ENCODE data around the gene KLF3. TPM values are rescaled to one million over a fixed set of nuclear protein-coding genes. Genes with fewer than 3 reads are reported as not detected.
A peak's percentile ranks its signal among the peaks of the same experiment; 100 is the strongest.

The KLF3 gene
- total RNA-seq, 2 donors from 2014 or later, result 91.7 to 95.2 TPM

DNA sequence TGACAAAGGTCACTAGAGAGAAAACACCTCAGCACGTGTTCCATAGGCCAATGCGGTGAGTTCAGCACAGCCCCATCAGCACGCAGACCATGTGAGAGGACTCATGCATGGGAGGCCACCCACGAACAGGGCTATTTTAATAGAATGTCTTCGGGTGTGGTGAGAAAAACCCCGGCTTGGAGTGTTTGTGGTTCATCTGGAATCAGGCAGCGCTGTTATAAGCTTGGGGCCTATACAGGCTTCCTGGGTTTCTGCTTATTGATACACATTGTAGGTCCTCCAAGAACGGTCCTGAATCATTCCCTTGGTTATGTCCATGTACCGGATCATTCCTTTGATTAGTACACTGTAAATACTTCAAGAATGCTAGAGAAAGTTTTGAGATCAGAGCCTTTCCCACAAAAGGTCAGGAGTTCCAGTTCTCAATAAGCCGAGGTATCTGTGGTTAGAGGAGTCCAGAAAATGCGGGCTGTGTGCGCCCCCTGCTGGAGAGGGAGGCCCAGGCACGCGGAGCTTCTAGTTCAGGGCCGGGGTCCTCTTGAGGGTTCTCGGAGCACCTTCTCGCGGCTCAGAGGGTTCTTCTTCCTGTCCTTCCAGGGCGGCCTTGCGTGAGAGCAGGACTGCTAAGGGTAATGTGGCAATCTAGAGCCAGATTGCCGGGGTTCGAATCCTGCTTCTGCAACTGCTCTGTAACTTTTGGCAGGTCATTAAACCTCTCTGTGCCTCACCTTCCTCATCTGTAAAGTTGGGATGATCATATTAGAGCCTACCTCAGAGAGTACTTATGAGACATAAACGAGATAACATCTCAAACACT is 67.0 kb downstream of the KLF3 start:
- no peaks in the 10 kb centered on the region for H3K9me3 ChIP-seq (ENCODE audit: control insufficient read depth, low read length, poor library complexity, severe bottlenecking)
- Mint-ChIP-seq H3K4me3 (no peak overlapping the region), H3K27ac (peak overlapping the region; percentile 49), H3K27me3 (no peaks in the 10 kb centered on the region), H3K4me1 (peaks cover 11% of the 10 kb centered on the region), H3K36me3 (ENCODE audit: low read depth) (no peaks in the 10 kb centered on the region)
- DNase-seq (peak; percentile 68 to 79 (median 68)), ATAC-seq (peak; percentile 84)

DNA sequence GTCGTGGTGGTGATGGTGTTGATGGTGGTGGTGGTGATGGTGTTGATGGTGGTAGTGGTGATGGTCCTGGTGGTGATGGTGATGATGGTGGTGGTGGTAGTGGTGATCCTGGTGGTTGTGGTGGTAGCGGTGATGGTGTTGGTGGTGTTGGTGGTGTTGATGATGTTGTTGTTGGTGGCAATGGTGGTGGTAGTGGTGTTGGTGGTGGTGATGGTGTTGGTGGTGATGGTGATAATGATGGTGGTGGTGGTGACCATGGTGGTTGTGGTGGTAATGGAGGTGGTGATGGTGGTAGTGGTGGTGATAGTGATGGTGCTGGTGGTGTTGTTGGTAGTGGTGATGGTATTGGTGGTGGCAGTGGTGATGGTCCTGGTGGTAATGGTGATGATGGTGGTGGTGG is 69.7 kb downstream of the KLF3 start:
- H3K36me3 Mint-ChIP-seq (ENCODE audit: low read depth), result peaks cover 3% of the 10 kb centered on the region
- H3K27ac Mint-ChIP-seq, result no peak overlapping the region
- H3K4me3 Mint-ChIP-seq, result no peak overlapping the region
- ATAC-seq (no peak), DNase-seq (no peak)
- peaks cover 9% of the 10 kb centered on the region for H3K4me1 Mint-ChIP-seq
- peaks cover 5% of the 10 kb centered on the region for H3K27me3 Mint-ChIP-seq
- H3K9me3 ChIP-seq (ENCODE audit: control insufficient read depth, low read length, poor library complexity, severe bottlenecking), result no peaks in the 10 kb centered on the region

DNA sequence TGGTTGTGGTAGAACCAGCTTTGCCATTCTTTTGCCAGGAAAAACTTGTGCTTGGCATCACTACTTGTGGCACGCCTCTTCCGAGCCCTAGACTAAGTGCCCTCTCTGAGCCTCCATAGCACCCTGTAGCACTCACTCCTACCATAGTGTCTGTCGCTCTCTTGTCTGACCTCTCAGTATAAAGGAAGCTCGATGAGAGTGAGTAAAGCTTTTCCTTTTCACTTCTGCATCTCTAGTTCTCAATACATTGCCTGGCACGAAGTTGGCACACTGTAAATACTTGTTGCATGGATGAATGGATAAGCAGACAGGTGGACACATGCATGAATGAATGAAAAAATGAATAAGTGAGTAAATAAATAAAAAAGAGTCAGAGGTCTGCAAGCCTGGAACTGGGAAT is 70.4 kb downstream of the KLF3 start:
- Mint-ChIP-seq H3K27me3 (peaks cover 5% of the 10 kb centered on the region), H3K4me3 (no peak overlapping the region)
- DNase-seq, result no peak

DNA sequence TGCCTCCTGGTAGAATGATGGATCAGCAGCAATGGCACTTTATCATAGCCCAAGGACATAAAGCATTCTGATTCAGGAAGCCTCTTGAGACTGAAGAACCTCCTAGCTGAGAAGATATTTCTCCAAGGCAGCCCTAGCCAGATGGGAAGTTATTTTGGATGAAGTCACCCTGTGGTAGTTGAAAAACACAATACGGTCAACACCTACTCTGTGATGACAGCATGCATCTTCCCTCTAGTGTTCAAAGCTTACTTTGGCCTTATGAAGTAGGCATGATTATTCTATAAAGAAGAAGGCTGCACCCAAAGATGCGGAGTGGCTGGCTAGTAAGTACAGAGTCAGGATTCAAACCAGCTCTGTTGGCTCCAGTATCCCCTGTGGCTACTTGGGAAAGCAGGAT is 70.9 kb downstream of the KLF3 start:
- no peak overlapping the region for H3K4me3 Mint-ChIP-seq
- H3K27me3 Mint-ChIP-seq, result peaks cover 5% of the 10 kb centered on the region
- ATAC-seq (no peak), DNase-seq (no peak)
- no peak overlapping the region for H3K27ac Mint-ChIP-seq
- peaks cover 3% of the 10 kb centered on the region for H3K36me3 Mint-ChIP-seq (ENCODE audit: low read depth)
- H3K4me1 Mint-ChIP-seq, result peaks cover 5% of the 10 kb centered on the region
- H3K9me3 ChIP-seq (ENCODE audit: control insufficient read depth, low read length, poor library complexity, severe bottlenecking), result no peaks in the 10 kb centered on the region

More for the DNA sequence above, 70.4 kb downstream of the KLF3 start:
- ATAC-seq, result no peak
- H3K9me3 ChIP-seq (ENCODE audit: control insufficient read depth, low read length, poor library complexity, severe bottlenecking), result no peaks in the 10 kb centered on the region
- Mint-ChIP-seq H3K36me3 (ENCODE audit: low read depth) (peaks cover 3% of the 10 kb centered on the region), H3K27ac (no peak overlapping the region), H3K4me1 (peaks cover 5% of the 10 kb centered on the region)

DNA sequence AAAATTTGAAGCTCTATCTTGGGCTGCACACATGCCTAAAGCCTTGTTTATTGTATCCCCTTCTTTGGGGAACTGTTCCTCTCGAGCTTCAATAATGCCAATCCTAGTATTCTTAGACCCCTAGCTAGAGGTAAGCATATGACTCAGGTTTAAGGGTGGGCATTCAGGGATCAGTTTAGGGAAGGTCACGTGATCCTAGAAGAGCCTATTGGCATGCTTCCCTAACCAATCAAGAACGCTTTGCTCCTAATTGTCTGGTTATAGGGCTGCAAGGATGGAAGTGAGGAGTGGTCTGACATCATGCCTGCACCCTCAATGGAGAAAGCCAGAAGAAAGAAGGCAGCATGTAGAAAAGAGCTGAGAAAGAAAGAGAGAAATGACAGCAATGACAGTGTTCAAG is 71.9 kb downstream of the KLF3 start:
- H3K27me3 Mint-ChIP-seq, result peaks cover 5% of the 10 kb centered on the region
- no peak for ATAC-seq

DNA sequence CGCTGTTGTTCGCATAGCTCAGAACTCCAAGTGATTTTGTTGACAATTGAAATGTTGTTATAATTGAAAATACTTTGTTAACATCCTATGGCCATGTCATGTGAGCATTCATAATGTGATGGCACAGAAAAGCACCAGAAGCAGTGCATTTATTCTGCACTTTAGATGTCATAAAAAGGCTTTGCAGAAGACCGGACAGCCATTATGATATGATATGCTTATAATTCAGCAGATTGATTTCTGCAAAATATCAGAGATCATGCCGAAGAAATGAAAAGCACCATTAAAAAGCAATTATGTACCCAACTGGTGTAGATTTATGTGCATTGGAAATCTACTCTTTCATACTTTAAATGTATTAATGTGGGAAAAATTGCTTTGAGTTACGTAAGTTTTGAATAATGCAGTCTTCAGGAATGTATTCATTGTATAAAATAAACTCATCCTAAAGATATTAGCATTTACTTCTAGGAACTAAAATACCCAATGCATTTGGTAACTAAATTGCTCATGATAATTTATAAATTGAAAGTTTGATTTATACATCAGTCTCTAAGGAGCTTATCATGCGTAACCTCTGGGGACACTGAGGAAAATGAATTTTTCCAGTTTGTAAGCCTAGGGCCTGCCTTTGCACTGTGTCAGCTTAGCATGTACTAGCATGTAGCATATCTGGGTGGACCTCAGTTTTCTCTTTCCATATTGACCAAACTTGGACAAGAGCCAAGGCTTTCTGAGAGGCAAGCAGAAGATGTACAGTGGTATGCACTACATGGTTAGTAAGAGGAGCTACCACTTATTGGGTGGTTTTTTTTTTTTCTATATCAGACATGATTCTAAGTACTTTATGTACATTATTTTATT is 75.2 kb downstream of the KLF3 start:
- DNase-seq, result no peak
- H3K27me3 Mint-ChIP-seq, result peaks cover 15% of the 10 kb centered on the region
- H3K9me3 ChIP-seq (ENCODE audit: control insufficient read depth, low read length, poor library complexity, severe bottlenecking), result no peaks in the 10 kb centered on the region
- H3K4me3 Mint-ChIP-seq, result no peak overlapping the region
- H3K4me1 Mint-ChIP-seq, result peaks cover 3% of the 10 kb centered on the region
- H3K36me3 Mint-ChIP-seq (ENCODE audit: low read depth), result peaks cover 5% of the 10 kb centered on the region
- H3K27ac Mint-ChIP-seq, result no peak overlapping the region
- ATAC-seq, result no peak

More for the DNA sequence above, 71.9 kb downstream of the KLF3 start:
- Mint-ChIP-seq H3K4me3 (no peak overlapping the region), H3K36me3 (ENCODE audit: low read depth) (peaks cover 3% of the 10 kb centered on the region), H3K27ac (no peak overlapping the region), H3K4me1 (peaks cover 5% of the 10 kb centered on the region)
- DNase-seq, result no peak
- no peaks in the 10 kb centered on the region for H3K9me3 ChIP-seq (ENCODE audit: control insufficient read depth, low read length, poor library complexity, severe bottlenecking)

DNA sequence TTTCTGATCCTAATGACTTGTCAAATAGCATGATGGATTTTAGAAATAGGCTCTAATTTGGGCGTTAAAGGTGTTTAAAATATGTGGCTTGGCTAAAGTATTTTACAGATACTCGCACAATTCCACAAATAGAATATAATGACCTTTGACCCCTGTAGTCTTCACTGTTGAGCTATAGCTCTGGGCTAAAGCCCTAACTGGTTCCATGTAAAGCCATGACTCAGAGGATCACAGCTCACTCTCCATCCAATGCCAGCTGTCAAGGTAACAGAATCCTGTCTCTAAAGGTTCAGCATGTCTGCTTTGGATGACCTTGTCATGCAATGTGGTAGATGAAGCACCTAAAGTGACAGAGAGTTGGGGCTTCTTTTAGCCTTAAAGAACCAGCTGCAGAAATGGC is 76.3 kb downstream of the KLF3 start:
- no peak for ATAC-seq
- Mint-ChIP-seq H3K27me3 (peaks cover 15% of the 10 kb centered on the region), H3K4me1 (peaks cover 3% of the 10 kb centered on the region), H3K36me3 (ENCODE audit: low read depth) (peaks cover 5% of the 10 kb centered on the region), H3K27ac (no peak overlapping the region), H3K4me3 (no peak overlapping the region)
- no peaks in the 10 kb centered on the region for H3K9me3 ChIP-seq (ENCODE audit: control insufficient read depth, low read length, poor library complexity, severe bottlenecking)
- no peak for DNase-seq

DNA sequence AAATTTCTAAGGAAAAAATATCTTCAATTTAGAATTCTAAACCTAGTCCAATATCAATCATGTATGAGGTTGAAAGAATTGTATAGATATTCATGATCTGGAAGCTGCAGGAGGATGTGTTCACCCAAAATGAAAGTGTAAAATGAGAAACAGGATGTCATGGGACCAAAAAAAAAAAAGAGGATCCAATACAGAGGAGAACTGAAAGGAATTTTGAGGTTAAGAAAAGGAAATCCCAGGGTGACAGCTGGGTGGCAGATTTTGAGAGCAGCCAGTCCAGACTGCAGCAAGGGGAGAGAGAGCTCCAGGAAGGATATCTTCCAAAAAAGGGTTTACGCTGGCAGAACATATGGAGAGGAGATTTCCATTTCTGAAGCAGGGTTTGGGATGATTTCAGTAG is 79.9 kb downstream of the KLF3 start:
- ATAC-seq (no peak), DNase-seq (no peak)
- no peaks in the 10 kb centered on the region for H3K9me3 ChIP-seq (ENCODE audit: control insufficient read depth, low read length, poor library complexity, severe bottlenecking)
- Mint-ChIP-seq H3K27ac (no peak overlapping the region), H3K36me3 (ENCODE audit: low read depth) (peaks cover 2% of the 10 kb centered on the region), H3K4me1 (peaks cover 3% of the 10 kb centered on the region), H3K4me3 (no peak overlapping the region), H3K27me3 (peaks cover 11% of the 10 kb centered on the region)

DNA sequence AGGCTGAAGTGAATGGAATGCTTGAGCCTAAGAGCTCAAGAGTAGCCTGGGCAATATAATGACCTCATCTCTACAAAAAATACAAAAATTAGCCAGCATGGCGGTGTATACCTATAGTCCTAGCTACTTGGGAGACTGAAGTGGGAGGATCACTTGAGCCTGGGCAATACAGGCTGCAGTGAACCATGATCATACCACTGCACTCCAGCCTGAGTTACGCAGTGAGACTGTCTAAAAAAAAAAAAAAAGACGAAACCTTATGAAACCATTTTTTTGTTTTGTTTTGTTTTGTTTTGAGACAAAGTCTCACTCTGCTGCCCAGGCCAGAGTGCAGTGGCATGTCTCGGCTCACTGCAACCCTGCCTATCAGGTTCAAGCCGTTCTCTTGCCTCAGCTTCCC is 81.9 kb downstream of the KLF3 start:
- ATAC-seq (no peak), DNase-seq (no peak)
- Mint-ChIP-seq H3K27ac (no peak overlapping the region), H3K4me1 (peaks cover 3% of the 10 kb centered on the region), H3K36me3 (ENCODE audit: low read depth) (peaks cover 2% of the 10 kb centered on the region), H3K27me3 (peaks cover 11% of the 10 kb centered on the region), H3K4me3 (no peak overlapping the region)
- H3K9me3 ChIP-seq (ENCODE audit: control insufficient read depth, low read length, poor library complexity, severe bottlenecking), result no peaks in the 10 kb centered on the region

DNA sequence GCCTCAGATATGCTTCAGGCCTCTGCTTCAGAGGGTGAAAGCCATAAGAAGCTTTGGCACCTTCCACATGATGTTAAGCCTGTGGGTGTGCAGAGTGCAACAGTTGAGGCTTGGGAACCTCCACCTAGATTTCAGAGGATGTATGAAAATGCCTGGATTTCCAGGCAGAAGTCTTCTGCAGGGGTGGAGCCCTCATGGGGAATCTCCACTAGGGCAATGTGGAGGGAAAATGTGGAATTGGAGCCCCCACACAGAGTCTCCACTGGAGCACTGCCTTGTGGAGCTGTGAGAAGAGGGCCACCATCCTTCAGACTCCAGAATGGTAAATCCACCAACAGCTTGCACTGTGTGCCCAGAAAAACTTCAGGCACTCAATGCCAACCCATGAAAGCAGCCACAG is 83.6 kb downstream of the KLF3 start:
- no peak overlapping the region for H3K4me3 Mint-ChIP-seq

DNA sequence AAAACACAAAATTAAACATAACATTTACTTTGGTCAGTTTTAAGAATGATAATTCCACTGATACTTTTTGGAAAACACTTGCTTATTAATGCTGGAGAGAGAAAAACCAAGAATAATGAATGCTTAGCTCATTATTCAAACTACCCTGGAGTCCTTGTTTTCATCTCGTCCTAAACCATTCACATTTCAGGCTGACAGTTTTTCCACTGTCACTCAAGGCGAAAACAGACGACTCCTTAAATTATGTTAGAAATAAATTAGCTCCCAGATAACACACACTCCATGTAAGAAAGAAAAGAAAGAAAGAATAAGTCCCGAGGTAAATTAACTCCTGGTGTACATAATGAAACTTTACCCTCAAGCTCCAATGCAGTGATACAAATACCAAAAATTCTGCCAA is 85.3 kb downstream of the KLF3 start:
- Mint-ChIP-seq H3K4me1 (peaks cover 2% of the 10 kb centered on the region), H3K27ac (no peak overlapping the region), H3K27me3 (no peaks in the 10 kb centered on the region), H3K4me3 (no peak overlapping the region), H3K36me3 (ENCODE audit: low read depth) (no peaks in the 10 kb centered on the region)
- H3K9me3 ChIP-seq (ENCODE audit: control insufficient read depth, low read length, poor library complexity, severe bottlenecking), result no peaks in the 10 kb centered on the region
- ATAC-seq (no peak), DNase-seq (no peak)

More for the DNA sequence above, 83.6 kb downstream of the KLF3 start:
- Mint-ChIP-seq H3K36me3 (ENCODE audit: low read depth) (peaks cover 2% of the 10 kb centered on the region), H3K27me3 (peaks cover 6% of the 10 kb centered on the region), H3K4me1 (peaks cover 5% of the 10 kb centered on the region), H3K27ac (no peak overlapping the region)
- DNase-seq (no peak), ATAC-seq (no peak)
- no peaks in the 10 kb centered on the region for H3K9me3 ChIP-seq (ENCODE audit: control insufficient read depth, low read length, poor library complexity, severe bottlenecking)

Data from T-helper 17 cell (primary cell).